HG03460 (cell line): Measurements from ENCODE around the gene MPPED2.

Experiments
- ATAC-seq: cut with Tn5 transposase; IDR thresholded peaks from one replicate; pipeline ENCODE4 v1.9.1; 2021; ENCODE audit not compliant: unreplicated experiment

The MPPED2 gene

DNA sequence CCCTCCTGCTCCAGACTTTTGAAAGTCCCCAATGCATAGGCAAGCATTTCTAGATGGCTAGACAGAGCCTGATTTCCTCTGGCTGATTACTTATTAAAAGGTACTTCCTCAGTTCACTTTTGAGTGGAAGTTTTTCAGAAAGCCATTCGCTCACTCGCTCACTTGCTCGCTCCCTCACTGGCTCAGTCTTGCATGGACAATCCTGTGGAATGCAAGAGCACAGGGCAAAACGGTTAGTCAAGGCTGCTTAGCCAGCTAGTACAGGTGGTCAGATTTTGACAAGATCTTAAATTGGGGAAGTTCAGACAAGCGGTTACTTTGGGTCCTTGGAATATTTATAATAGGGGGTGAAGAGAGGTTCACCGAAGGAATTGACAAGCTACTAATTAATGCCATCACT, 162.3 kb downstream of the MPPED2 start:
- ATAC-seq, result no peak

DNA sequence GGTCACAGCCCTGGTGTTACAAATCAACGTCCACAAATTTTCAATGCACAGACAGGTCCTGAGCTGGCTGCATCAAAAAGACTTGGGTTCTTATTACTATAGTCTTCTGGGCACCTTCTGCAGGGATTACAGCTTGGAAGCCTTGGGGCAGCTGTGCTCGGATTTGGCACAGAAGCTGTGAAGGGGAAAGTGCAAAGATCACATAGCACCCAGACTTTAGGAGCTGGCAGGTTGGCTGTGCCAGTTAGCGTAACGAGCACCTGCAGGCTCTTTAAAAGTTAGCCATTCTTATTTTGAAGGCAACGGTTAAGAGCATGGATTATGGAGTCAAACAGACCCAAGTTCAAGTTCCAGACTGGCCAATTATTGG, 162.9 kb downstream of the MPPED2 start:
- ATAC-seq, result no peak

DNA sequence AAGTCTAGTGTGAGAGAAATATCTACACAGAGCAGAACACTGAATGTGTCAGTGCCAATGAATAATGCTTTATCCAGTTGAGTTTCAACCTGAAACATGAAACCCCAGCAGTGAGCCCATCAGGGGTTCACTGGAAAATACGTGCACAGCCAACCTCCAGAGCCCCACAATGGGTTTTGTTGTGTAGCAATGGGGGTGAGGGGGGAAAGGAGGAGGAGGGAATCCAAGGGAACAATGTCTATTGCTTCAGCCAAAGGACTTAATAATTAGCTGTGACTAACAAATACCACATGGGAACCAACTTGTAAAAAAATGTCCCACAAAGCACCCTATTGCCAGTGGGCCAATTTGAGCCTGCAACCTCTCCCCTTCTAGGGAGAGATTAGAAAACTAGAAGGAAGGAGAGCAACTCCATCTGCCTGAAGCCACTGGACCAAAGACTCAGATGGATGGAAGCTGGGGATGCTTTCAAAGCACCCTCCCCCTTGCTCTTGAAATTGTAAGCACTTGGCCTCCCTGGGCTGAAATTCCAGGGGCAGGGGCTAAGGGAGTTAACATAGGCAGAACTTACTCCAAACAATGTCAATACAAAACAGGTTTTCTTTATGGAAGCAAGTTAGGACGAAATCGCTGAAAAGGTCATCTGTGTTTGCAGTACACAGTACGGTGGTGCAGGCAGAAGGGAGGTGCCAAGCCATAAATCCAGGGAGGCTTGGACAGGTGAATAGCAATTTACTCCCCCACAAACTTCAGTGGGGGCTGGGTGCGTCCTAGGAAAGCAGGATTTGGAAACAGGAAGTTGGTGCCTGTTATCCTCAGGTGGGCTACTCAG, 163.5 kb downstream of the MPPED2 start:
- no peak for ATAC-seq

DNA sequence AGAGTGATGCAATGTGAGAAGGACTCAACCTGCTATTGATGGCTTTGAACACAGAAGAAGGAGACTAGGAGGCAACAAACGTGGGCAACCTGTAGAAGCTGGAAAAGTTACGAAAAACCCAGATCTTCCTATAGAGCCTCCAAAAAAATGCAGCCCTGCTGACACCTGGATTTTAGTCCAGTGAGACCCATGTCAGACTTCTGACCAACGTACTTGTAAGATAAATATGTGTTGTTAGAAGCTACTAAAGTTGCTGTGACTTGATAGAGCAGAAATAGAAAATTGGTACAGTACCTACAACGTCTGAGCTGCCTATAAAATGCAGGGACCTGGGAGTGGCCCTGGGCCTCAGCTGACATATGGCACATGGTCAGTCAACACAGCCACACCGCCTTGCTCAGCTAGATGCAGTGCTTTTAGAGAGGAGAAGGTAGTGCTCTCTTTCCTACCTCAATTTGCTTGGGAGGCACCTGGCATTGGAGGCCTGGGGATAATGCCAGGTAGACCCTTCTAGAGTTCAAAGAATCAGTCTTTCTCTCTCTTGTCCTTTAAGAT, 165.8 kb downstream of the MPPED2 start:
- no peak for ATAC-seq

- no peak for ATAC-seq
These were observed 171.3 kb downstream of the MPPED2 start for GRCh38 chr11:30414806-30415205.

DNA sequence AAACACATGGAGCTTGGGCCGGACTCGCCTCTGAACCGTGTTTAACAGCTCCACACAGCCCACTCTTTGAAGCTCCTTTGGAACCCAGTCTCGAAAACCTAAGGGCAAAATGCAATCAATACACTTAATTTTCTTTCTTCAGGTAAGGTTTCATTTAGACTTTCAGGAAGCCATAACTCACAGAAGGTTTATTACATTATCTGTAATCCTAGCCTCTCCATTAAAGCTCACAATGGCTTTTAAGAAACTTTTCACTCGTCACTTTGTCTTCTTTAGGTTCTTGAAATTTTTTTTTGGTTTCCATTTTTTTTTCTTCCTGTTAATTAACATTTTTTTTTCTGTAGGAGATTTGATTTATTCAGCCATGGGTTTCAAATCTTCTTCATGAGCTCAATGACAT, 171.9 kb downstream of the MPPED2 start:
- ATAC-seq, result no peak

DNA sequence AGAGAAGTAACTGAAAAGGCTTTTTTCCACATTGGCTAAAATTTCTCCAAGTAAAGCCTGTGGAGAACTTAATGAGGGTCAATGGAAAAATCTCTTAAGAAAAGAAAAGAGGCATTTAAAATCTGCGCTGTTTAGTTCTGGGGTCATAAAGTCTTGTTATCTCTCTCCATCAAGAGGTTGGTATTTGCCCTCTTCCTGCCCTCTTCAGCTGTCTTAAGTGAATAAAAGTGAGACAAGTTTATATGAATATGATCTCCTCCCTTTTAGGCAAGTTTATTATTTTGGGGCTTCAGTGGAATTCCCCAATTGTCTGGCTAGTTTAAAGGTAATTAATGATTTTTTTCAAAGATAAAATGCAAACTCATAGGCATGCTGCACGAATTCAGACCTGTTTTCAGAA, 173.6 kb downstream of the MPPED2 start:
- ATAC-seq, result no peak

GRCh38 chr11:30411383-30411782, 174.8 kb downstream of the MPPED2 start:
- ATAC-seq, result no peak

DNA sequence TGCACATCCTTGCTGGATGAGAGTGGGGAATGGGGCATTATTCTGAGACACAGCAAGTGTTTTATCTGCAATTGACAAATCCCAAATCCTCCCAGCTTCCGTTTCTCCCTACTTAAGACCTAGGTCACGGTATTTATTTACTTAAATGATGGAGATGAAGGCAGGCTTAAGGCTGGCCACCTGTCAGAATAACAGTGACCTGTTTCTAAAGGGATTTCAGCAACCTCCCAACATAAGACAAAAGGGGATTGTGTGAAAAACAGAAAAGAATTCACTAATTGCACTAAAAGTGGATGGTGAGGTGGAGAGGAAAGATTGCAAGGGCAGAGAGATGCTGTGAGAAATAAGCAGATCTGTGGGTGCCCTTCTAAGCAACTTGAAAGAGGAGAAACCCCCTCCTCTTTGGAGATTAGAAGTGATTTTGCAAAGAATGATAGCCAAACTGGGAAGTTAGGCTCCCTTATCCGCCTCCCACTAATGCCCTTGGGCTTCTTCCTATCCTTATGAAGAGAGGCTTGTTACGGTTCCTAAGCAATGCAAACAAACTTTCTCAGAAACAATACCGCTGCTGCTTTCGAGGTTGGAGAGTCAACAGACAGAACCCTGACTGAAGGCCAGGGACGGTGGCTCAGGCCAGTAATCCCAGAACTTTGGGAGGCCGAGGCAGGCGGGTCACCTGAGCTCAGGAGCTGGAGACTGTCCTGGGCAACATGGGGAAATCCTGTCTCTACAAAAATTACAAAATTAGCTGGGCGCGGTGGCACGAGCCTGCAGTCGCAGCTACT, 179.0 kb downstream of the MPPED2 start:
- ATAC-seq, result no peak

- ATAC-seq, result no peak
These were observed 180.8 kb downstream of the MPPED2 start for GRCh38 chr11:30405385-30405784.

GRCh38 chr11:30404136-30404535, 182.0 kb downstream of the MPPED2 start:
- ATAC-seq, result no peak

DNA sequence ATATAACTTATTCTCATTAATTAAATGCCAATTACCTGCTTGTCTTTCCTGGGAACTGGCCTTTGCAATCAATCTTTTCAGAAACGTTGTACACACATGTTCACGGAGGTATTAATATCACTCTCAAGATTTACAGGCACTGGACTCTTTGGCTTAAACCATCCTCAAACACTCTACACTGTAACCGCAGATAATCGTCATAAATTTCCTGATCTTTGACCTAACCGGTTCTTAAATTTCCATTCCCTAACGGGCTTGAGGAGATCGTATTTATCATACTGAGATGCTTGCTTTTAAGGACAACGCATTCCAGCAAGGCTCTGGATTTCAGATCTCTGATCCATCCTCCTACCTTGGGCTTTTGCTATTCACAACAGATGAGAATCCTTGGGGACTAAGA, 190.4 kb downstream of the MPPED2 start:
- no peak for ATAC-seq

GRCh38 chr11:30393012-30393411, 193.1 kb downstream of the MPPED2 start:
- ATAC-seq, result no peak

- ATAC-seq, result no peak
These were observed 193.8 kb downstream of the MPPED2 start for GRCh38 chr11:30392221-30392784.

DNA sequence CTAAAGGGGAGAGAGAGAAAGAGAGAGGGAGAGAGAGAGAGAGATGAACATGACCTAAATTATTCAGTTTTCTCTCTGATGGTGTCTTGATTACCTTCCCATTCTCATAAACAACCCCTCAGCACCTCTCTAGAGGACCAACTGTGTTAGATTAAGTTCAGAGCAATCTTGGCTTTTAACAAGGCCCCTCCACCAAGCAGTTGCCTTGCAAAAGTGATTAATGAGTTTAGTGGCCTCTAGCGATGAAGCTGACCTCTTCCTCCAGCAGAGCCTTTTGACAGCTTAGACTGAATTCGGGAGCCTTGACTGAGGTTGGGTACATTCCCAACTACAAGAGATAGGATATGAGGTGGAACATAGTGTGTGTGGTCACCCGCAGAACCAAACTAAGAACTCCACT, 197.2 kb downstream of the MPPED2 start:
- ATAC-seq, result no peak

- no peak for ATAC-seq
These were observed 198.0 kb downstream of the MPPED2 start for GRCh38 chr11:30387891-30388861.

DNA sequence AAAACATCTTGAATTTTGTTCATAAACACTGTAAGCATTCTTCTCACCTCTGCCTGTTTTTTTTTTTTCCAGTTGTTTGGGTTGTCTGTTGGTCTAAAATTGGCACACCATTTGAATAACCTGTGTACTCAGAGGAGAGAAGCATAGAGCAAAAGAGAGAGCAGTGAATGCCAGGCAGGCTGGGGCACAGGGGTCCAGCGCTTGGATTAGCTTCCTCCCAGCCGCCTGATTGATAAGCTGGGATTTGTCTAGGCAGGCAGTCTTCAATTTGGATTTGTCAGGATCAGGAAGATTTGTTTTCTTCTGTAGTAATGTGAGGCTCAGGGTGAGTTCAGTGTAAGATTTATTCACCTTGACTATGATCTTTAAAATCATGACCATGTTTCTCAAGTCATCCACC, 204.3 kb downstream of the MPPED2 start:
- no peak for ATAC-seq

DNA sequence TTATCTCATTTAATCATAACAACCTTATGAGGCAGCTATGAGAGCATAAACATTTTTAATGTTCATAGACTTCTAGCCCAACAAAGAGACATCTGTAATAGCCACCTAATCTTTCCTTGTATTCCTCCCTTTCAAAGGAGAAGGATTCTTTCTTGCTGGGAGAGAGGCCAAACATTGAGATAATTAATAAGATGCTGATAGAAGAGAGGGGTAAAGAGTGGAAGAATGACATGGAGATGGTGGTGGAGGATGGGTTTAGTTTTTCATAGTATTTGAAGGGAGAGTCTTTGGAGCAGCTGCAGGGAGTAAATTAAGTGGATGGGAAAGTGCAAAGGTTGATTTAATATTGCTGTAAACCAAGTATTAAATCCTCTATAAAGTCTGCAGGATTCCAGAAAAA, 205.3 kb downstream of the MPPED2 start:
- ATAC-seq, result no peak

GRCh38 chr11:30377347-30377746, 208.8 kb downstream of the MPPED2 start:
- no peak for ATAC-seq

DNA sequence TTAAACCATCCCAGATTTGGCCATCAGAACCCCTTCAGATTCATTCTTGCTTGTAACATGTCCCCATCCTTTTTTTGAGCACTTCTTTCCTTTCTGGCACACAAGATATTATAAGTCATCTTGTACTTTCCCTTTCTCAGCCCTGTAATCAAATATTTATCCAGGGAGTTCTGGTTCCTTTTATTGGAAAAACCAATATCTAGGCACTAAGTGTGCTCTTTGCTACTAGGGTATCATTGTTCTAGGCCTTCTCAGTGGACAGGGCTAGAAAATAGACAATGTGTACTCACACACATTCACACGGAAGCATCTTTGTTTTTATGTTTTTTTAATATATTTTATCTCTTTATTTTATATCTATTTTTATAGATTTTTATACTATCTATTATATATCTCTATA, 216.0 kb downstream of the MPPED2 start:
- ATAC-seq, result no peak

DNA sequence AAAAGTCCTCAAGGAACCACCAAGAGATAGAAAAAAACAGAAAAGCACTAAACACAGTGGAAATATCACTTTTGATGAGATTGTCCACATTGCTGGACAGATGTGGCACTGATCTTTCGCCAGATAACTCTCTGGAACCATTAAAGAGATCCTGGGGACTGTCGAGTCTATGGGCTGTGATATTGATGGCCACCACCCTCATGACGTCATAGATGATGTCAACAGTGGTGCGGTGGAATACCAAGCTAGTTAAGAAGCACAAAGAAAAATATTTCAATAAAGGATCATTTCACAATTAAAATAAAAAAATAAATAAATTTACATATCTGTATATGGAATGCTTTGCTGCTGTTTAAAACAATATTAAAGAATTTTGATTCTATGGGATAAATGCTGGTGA, 217.8 kb downstream of the MPPED2 start:
- ATAC-seq, result no peak
